SK-N-SH (cell line): Measurements from ENCODE around the gene CKB. TPM values are rescaled to one million over a fixed set of nuclear protein-coding genes. Genes with fewer than 3 reads are reported as not detected.

ENCODE experiments used
- CTCF ChIA-PET: fragments of 300-600, 350-600 bp; formaldehyde crosslinking; extraction: SDS; loops from one replicate; lab custom pipeline; 2021; lab: Yijun Ruan, JAX
- POLR2A ChIA-PET: fragments of 350-600 bp; sonication (Branson Sonifier 250); formaldehyde crosslinking; extraction: SDS; loops from one replicate; lab custom pipeline; 2020; ENCODE audit warnings: antibody characterized with exemption, inconsistent platforms; lab: Yijun Ruan, JAX
- DNase-seq: peaks from one replicate; pipeline ENCODE4 v3.0.0; 2012
- H2AFZ ChIP-seq: fragments of 200-600 bp; sonication (generic); 2 replicates; pipeline ENCODE4 v1.8.1; 2016; ENCODE audit warnings: antibody characterized with exemption, mild to moderate bottlenecking, low read depth
- H3F3A ChIP-seq: fragments of 200-600 bp; sonication (generic); replicated peaks from 2 replicates; pipeline ENCODE3; 2016; ENCODE audit warnings: antibody characterized with exemption, mild to moderate bottlenecking; ENCODE audit not compliant: insufficient read depth
- H3K27ac ChIP-seq, 2 experiments: fragments of 200-500 bp in 1 of 2; fragments of 200-600 bp in 1 of 2; sonication (Bioruptor generic) in 1 of 2; sonication (generic), shearing (Covaris generic) in 1 of 2; 2 replicates each; pipeline versions ENCODE4 v1.5.1 to v1.6.1; 2014 to 2016; ENCODE audit warnings: low read depth in 2 of 2, inconsistent platforms in 1 of 2, low read length in 1 of 2, mild to moderate bottlenecking in 1 of 2, mixed read lengths in 1 of 2
- H3K27me3 ChIP-seq: fragments of 200-600 bp; sonication (generic), shearing (Covaris generic); 2 replicates; pipeline ENCODE4 v1.6.1; 2016; ENCODE audit warnings: mixed run types; ENCODE audit not compliant: insufficient read depth
- H3K36me3 ChIP-seq, 2 experiments: fragments of 200-500 bp in 1 of 2; fragments of 200-600 bp in 1 of 2; sonication (Bioruptor generic) in 1 of 2; sonication (generic) in 1 of 2; replicated peaks in 1 of 2; 2 replicates each; pipeline versions ENCODE3 to v1.5.1; 2014 to 2016; ENCODE audit warnings: low read length in 1 of 2, mild to moderate bottlenecking in 1 of 2; ENCODE audit not compliant: insufficient read depth in 2 of 2, control insufficient read depth in 1 of 2
- H3K4me1 ChIP-seq, 2 experiments: fragments of 200-500 bp in 1 of 2; fragments of 200-600 bp in 1 of 2; sonication (Bioruptor generic) in 1 of 2; sonication (generic), shearing (Covaris generic) in 1 of 2; 2 replicates each; pipeline versions ENCODE4 v1.5.1 to v1.6.1; 2014 to 2016; ENCODE audit warnings: low read depth in 1 of 2, low read length in 1 of 2, mixed run types in 1 of 2; ENCODE audit not compliant: insufficient read depth in 2 of 2, control insufficient read depth in 1 of 2
- H3K4me2 ChIP-seq: fragments of 200-600 bp; sonication (generic), shearing (Covaris generic); 2 replicates; pipeline ENCODE4 v1.6.1; 2017; ENCODE audit warnings: mixed run types
- H3K4me3 ChIP-seq, 2 experiments: fragments of 200-500 bp in 1 of 2; fragments of 200-600 bp in 1 of 2; sonication (Bioruptor generic) in 1 of 2; sonication (generic), shearing (Covaris generic) in 1 of 2; 2 replicates each; pipeline versions ENCODE4 v1.5.1 to v1.8.1; 2014 to 2016; ENCODE audit warnings: low read depth in 2 of 2, inconsistent platforms in 1 of 2, low read length in 1 of 2, mild to moderate bottlenecking in 1 of 2, mixed read lengths in 1 of 2, moderate library complexity in 1 of 2
- H3K79me2 ChIP-seq: fragments of 200-600 bp; sonication (generic); 2 replicates; pipeline ENCODE4 v1.8.1; 2017; ENCODE audit warnings: mild to moderate bottlenecking; ENCODE audit not compliant: insufficient read depth
- H3K9ac ChIP-seq: fragments of 200-600 bp; sonication (generic); 2 replicates; pipeline ENCODE4 v1.6.1; 2017; ENCODE audit warnings: mixed run types
- H3K9me2 ChIP-seq: fragments of 200-600 bp; sonication (generic); 2 replicates; pipeline ENCODE4 v1.6.1; 2017; ENCODE audit warnings: mixed run types
- H3K9me3 ChIP-seq: fragments of 200-600 bp; sonication (generic); 2 replicates; pipeline ENCODE4 v1.6.1; 2017; ENCODE audit warnings: mixed run types, mild to moderate bottlenecking, moderate library complexity
- H4K20me1 ChIP-seq: fragments of 200-600 bp; sonication (generic); 2 replicates; pipeline ENCODE4 v1.6.1; 2017; ENCODE audit warnings: mild to moderate bottlenecking, mixed run types; ENCODE audit not compliant: insufficient read depth
- CHD2 ChIP-seq: fragments of 150-350 bp; IDR thresholded peaks from 2 replicates; pipeline ENCODE4 v1.6.1; 2018; ENCODE audit warnings: low read length; ENCODE audit not compliant: partially characterized antibody
- CTCF ChIP-seq: fragments of 200-600 bp; sonication (generic); IDR thresholded peaks from 2 replicates; pipeline ENCODE4 v1.6.1; 2017; ENCODE audit warnings: antibody characterized with exemption, mild to moderate bottlenecking, moderate library complexity
- EP300 ChIP-seq, 2 experiments: IDR thresholded peaks; 2 replicates each; pipeline versions ENCODE4 v1.4.0 to v1.6.1; 2012; ENCODE audit warnings: borderline replicate concordance in 1 of 2, low read depth in 1 of 2, low read length in 1 of 2
- FOXJ3 ChIP-seq: sonication (generic); formaldehyde crosslinking; IDR thresholded peaks from 2 replicates; pipeline ENCODE4 v1.5.1; 2020; ENCODE audit warnings: mild to moderate bottlenecking, missing genetic modification reagents
- FOXM1 ChIP-seq: IDR thresholded peaks from 2 replicates; pipeline ENCODE4 v1.4.0; 2012; ENCODE audit warnings: low read depth, mild to moderate bottlenecking
- GATA2 ChIP-seq: sonication (generic); formaldehyde crosslinking; IDR thresholded peaks from 2 replicates; pipeline ENCODE4 v1.5.0; 2020; ENCODE audit warnings: mild to moderate bottlenecking, missing genetic modification reagents
- IRF3 ChIP-seq: fragments of 150-350 bp; IDR thresholded peaks from 2 replicates; pipeline ENCODE4 v1.6.1; 2016; ENCODE audit warnings: mild to moderate bottlenecking, low read depth, low read length
- MAX ChIP-seq: IDR thresholded peaks from 2 replicates; pipeline ENCODE4 v1.4.0; 2012; ENCODE audit warnings: low read depth
- MXI1 ChIP-seq: IDR thresholded peaks from 2 replicates; pipeline ENCODE4 v1.6.1; 2012; ENCODE audit warnings: mild to moderate bottlenecking, low read depth, low read length, improper control_type of control experiment
- NRF1 ChIP-seq: IDR thresholded peaks from 2 replicates; pipeline ENCODE4 v1.6.1; 2012; ENCODE audit warnings: low read depth, mild to moderate bottlenecking, low read length
- POLR2AphosphoS5 ChIP-seq: IDR thresholded peaks from 2 replicates; pipeline ENCODE4 v1.6.1; 2012; ENCODE audit warnings: low read depth, low read length
- RCOR1 ChIP-seq: fragments of 150-350 bp; IDR thresholded peaks from 2 replicates; pipeline ENCODE4 v1.6.1; 2017; ENCODE audit warnings: antibody characterized with exemption, low read length
- REST ChIP-seq: IDR thresholded peaks from 2 replicates; pipeline ENCODE4 v1.6.1; 2012; ENCODE audit warnings: mild to moderate bottlenecking, low read depth, low read length, moderate library complexity
- RFX5 ChIP-seq: IDR thresholded peaks from 2 replicates; pipeline ENCODE4 v1.6.1; 2012; ENCODE audit warnings: mild to moderate bottlenecking, improper control_type of control experiment, low read length
- SIN3A ChIP-seq: IDR thresholded peaks from 2 replicates; pipeline ENCODE4 v1.6.1; 2012; ENCODE audit warnings: low read depth, mild to moderate bottlenecking, low read length, moderate library complexity, borderline replicate concordance
- TEAD4 ChIP-seq: IDR thresholded peaks from 2 replicates; pipeline ENCODE4 v1.4.0; 2012; ENCODE audit warnings: mild to moderate bottlenecking, borderline replicate concordance; ENCODE audit not compliant: insufficient read depth
- YY1 ChIP-seq: IDR thresholded peaks from 2 replicates; pipeline ENCODE4 v1.4.0; 2012; ENCODE audit warnings: low read depth, mild to moderate bottlenecking
- WGBS: methylation state at CpG from one replicate; pipeline ENCODE4 v1.1.6; 2017; ENCODE audit warnings: low lambda C conversion rate; 5-methylcytosine and 5-hydroxymethylcytosine counted together
- polyA plus RNA-seq, 3 experiments: library from polyadenylated mRNA; depleted of rRNA; stranded (reverse); fragments of >200 nt; gene quantifications; 2 replicates each; pipeline ENCODE4 v1.2.3, GENCODE V29; 2012

Gene CKB
- polyA plus RNA-seq, 1 of the 3 experiments (the other 2 are of a cell fraction), result 53.0 TPM

GRCh38 chr14:103549361-103550311 is 27.0 kb upstream of the CKB start (continued):
- TF ChIP-seq FOXM1, result no peak
- TF ChIP-seq MAX, result no peak

GRCh38 chr14:103548463-103549351 is 26.1 kb upstream of the CKB start:
- POLR2A ChIA-PET, result no interaction called here
- peak; percentile 24 for DNase-seq

More at GRCh38 chr14:103548463-103549351, 26.1 kb upstream of the CKB start:
- Histone ChIP-seq H3K9me2 (no peaks in the 10 kb centered on the region), H3K4me1 (peaks cover 12 to 19% of the 10 kb centered on the region in 2 experiments; a peak in 3 of 4 replicates), H3K4me3 (no peak overlapping the region), H3K9me3 (no peaks in the 10 kb centered on the region), H3K27me3 (no peaks in the 10 kb centered on the region), H3K27ac (no peak overlapping the region; a peak in 1 of 4 replicates), H2AFZ (no peak overlapping the region), H3K36me3 (no peaks in the 10 kb centered on the region), H3K79me2 (peaks cover 26% of the 10 kb centered on the region), H4K20me1 (peaks cover 17% of the 10 kb centered on the region), H3K4me2 (no peak overlapping the region), H3K9ac (no peak overlapping the region), H3F3A (peaks cover 17% of the 10 kb centered on the region)
- CTCF ChIA-PET, result interaction anchor here (0.6 to 11.6 kb wide), 5 partner anchors 9 to 230 kb away, joined by 3 to 194 read pairs (median 37); partner anchors contain the start of gene CKB
- WGBS, result 76% methylated on average over 13 of the region's 27 CpGs
- no peak for TF ChIP-seq REST
- TF ChIP-seq EP300 (IDR thresholded peaks at IDR 0.05; ENCODE audit: borderline replicate concordance in 1 of 2, low read depth in 1 of 2, low read length in 1 of 2), result no peak
- no peak for TF ChIP-seq RFX5
- no peak for TF ChIP-seq YY1
- no peak for TF ChIP-seq POLR2AphosphoS5
- TF ChIP-seq SIN3A, result no peak
- no peak for TF ChIP-seq MXI1
- no peak for TF ChIP-seq GATA2
- no peak for TF ChIP-seq CHD2
- no peak for TF ChIP-seq IRF3
- no peak for TF ChIP-seq CTCF
- TF ChIP-seq NRF1, result no peak
- no peak for TF ChIP-seq RCOR1
- no peak for TF ChIP-seq FOXJ3 (CRISPR knock-in tag)
- no peak for TF ChIP-seq TEAD4
